HEK293 (cell line): ENCODE data around the gene IL23R.

Experiments
- CTCF ChIA-PET: fragments of 350-600 bp; formaldehyde crosslinking; extraction: SDS; loops from one replicate; lab custom pipeline; 2021; ENCODE audit warnings: antibody characterized with exemption; lab: Yijun Ruan, JAX
- POLR2A ChIA-PET: fragments of 300-600 bp; formaldehyde crosslinking; extraction: SDS; loops from one replicate; lab custom pipeline; 2020; ENCODE audit warnings: antibody characterized with exemption, inconsistent platforms; lab: Yijun Ruan, JAX
- H3K27ac ChIP-seq: fragments of 200-500 bp; sonication (Bioruptor generic); 2 replicates; pipeline ENCODE4 v1.5.1; 2014; ENCODE audit warnings: low read depth, low read length, control low read depth, inconsistent platforms; ENCODE audit errors: extremely low read depth
- H3K36me3 ChIP-seq, 2 experiments: fragments of 200-500 bp in 1 of 2; sonication (Bioruptor generic) in 1 of 2; 1 replicate in 1 of 2; 2 replicates in 1 of 2; pipeline ENCODE4 v1.5.1; 2014 to 2017; ENCODE audit warnings: inconsistent platforms in 2 of 2, low read length in 2 of 2; ENCODE audit not compliant: control insufficient read depth in 2 of 2, insufficient read depth in 1 of 2
- H3K4me1 ChIP-seq: fragments of 200-500 bp; sonication (Bioruptor generic); 2 replicates; pipeline ENCODE4 v1.5.1; 2014; ENCODE audit warnings: mild to moderate bottlenecking, low read length, inconsistent platforms; ENCODE audit not compliant: control insufficient read depth, insufficient read depth
- H3K4me3 ChIP-seq: 2 replicates; pipeline ENCODE4 v1.5.1; 2011; ENCODE audit warnings: low read depth, mild to moderate bottlenecking, control low read depth, low read length, moderate library complexity
- H3K9me3 ChIP-seq: fragments of 200-500 bp; sonication (Bioruptor generic); 2 replicates; pipeline ENCODE4 v1.5.1; 2014; ENCODE audit warnings: low read depth, low read length, inconsistent platforms; ENCODE audit not compliant: control insufficient read depth, insufficient read depth
- BCL11A ChIP-seq: fragments of 450-650 bp; formaldehyde crosslinking; IDR thresholded peaks from 2 replicates; pipeline ENCODE4 v1.5.1; 2016; ENCODE audit warnings: low read depth, missing biosample characterization, missing genetic modification characterization
- HOXC10 ChIP-seq: sonication (generic); formaldehyde crosslinking; IDR thresholded peaks from 2 replicates; pipeline ENCODE4 v1.8.1; 2023; ENCODE audit warnings: mild to moderate bottlenecking, missing genetic modification reagents
- HOXD13 ChIP-seq: sonication (generic); formaldehyde crosslinking; IDR thresholded peaks from 2 replicates; pipeline ENCODE4 v1.8.0; 2022; ENCODE audit warnings: missing genetic modification reagents, borderline replicate concordance
- KLF16 ChIP-seq: fragments of 450-650 bp; formaldehyde crosslinking; IDR thresholded peaks from 2 replicates; pipeline ENCODE4 v1.5.1; 2017; ENCODE audit warnings: missing biosample characterization, missing genetic modification characterization
- TRIM28 ChIP-seq: IDR thresholded peaks from 2 replicates; pipeline ENCODE4 v1.6.1; 2011; ENCODE audit warnings: low read length, control low read depth, borderline replicate concordance
- YY2 ChIP-seq: fragments of 450-650 bp; formaldehyde crosslinking; IDR thresholded peaks from 2 replicates; pipeline ENCODE4 v1.5.1; 2016; ENCODE audit warnings: missing biosample characterization, missing genetic modification characterization
- ZFP3 ChIP-seq: fragments of 450-650 bp; formaldehyde crosslinking; IDR thresholded peaks from 2 replicates; pipeline ENCODE4 v1.5.1; 2016; ENCODE audit warnings: low read depth, missing biosample characterization, missing genetic modification characterization
- ZNF133 ChIP-seq: fragments of 450-650 bp; formaldehyde crosslinking; IDR thresholded peaks from 2 replicates; pipeline ENCODE4 v1.5.1; 2016; ENCODE audit warnings: missing biosample characterization, missing genetic modification characterization
- ZNF155 ChIP-seq: fragments of 450-650 bp; formaldehyde crosslinking; IDR thresholded peaks from 2 replicates; pipeline ENCODE4 v1.5.1; 2016; ENCODE audit warnings: missing biosample characterization, missing genetic modification characterization
- ZNF184 ChIP-seq: fragments of 450-650 bp; IDR thresholded peaks from 2 replicates; pipeline ENCODE4 v1.5.1; 2018; ENCODE audit warnings: missing biosample characterization, mild to moderate bottlenecking, missing genetic modification characterization
- ZNF280D ChIP-seq: fragments of 450-650 bp; formaldehyde crosslinking; IDR thresholded peaks from 2 replicates; pipeline ENCODE4 v1.5.1; 2016; ENCODE audit warnings: missing biosample characterization, missing genetic modification characterization
- ZNF311 ChIP-seq: fragments of 450-650 bp; formaldehyde crosslinking; IDR thresholded peaks from 2 replicates; pipeline ENCODE4 v1.5.1; 2017; ENCODE audit warnings: missing biosample characterization, missing genetic modification characterization, borderline replicate concordance
- ZNF350 ChIP-seq: fragments of 450-650 bp; formaldehyde crosslinking; IDR thresholded peaks from 2 replicates; pipeline ENCODE4 v1.5.0; 2017; ENCODE audit warnings: missing biosample characterization, mild to moderate bottlenecking, missing genetic modification characterization
- ZNF394 ChIP-seq: fragments of 450-650 bp; formaldehyde crosslinking; IDR thresholded peaks from 2 replicates; pipeline ENCODE4 v1.5.1; 2016; ENCODE audit warnings: missing biosample characterization, missing genetic modification characterization, mild to moderate bottlenecking, moderate library complexity, borderline replicate concordance
- ZNF473 ChIP-seq: fragments of 450-650 bp; formaldehyde crosslinking; IDR thresholded peaks from 2 replicates; pipeline ENCODE4 v1.5.1; 2017; ENCODE audit warnings: missing biosample characterization, missing genetic modification characterization
- ZNF510 ChIP-seq: fragments of 450-650 bp; formaldehyde crosslinking; IDR thresholded peaks from 2 replicates; pipeline ENCODE4 v1.5.1; 2018; ENCODE audit warnings: mild to moderate bottlenecking, missing genetic modification characterization, missing biosample characterization; ENCODE audit not compliant: insufficient replicate concordance
- ZNF514 ChIP-seq: fragments of 450-650 bp; formaldehyde crosslinking; IDR thresholded peaks from 2 replicates; pipeline ENCODE4 v1.5.1; 2016; ENCODE audit warnings: missing biosample characterization, missing genetic modification characterization
- ZNF518A ChIP-seq: fragments of 450-650 bp; formaldehyde crosslinking; conservative IDR thresholded peaks from 2 replicates; pipeline ENCODE4 v1.5.1; 2016; ENCODE audit warnings: low read depth, missing biosample characterization, missing genetic modification characterization
- ZNF529 ChIP-seq: fragments of 450-650 bp; formaldehyde crosslinking; IDR thresholded peaks from 2 replicates; pipeline ENCODE4 v1.5.1; 2017; ENCODE audit warnings: missing genetic modification characterization, missing biosample characterization; ENCODE audit not compliant: insufficient replicate concordance
- ZNF549 ChIP-seq: fragments of 450-650 bp; IDR thresholded peaks from 2 replicates; pipeline ENCODE4 v1.5.1; 2018; ENCODE audit warnings: missing biosample characterization, missing genetic modification characterization, mild to moderate bottlenecking, inconsistent platforms, moderate library complexity
- ZNF600 ChIP-seq: fragments of 450-650 bp; formaldehyde crosslinking; IDR thresholded peaks from 2 replicates; pipeline ENCODE4 v1.5.1; 2016; ENCODE audit warnings: missing biosample characterization, missing genetic modification characterization
- ZNF626 ChIP-seq: fragments of 450-650 bp; sonication (Bioruptor Pico); formaldehyde crosslinking; IDR thresholded peaks from 2 replicates; pipeline ENCODE4 v1.5.1; 2018; ENCODE audit warnings: missing biosample characterization, missing genetic modification characterization, inconsistent platforms
- ZNF639 ChIP-seq: fragments of 450-650 bp; formaldehyde crosslinking; IDR thresholded peaks from 2 replicates; pipeline ENCODE4 v1.5.1; 2016; ENCODE audit warnings: missing biosample characterization, missing genetic modification characterization
- ZNF677 ChIP-seq: fragments of 450-650 bp; IDR thresholded peaks from 2 replicates; pipeline ENCODE4 v1.5.0; 2018; ENCODE audit warnings: missing biosample characterization, mild to moderate bottlenecking, missing genetic modification characterization, moderate library complexity
- ZNF701 ChIP-seq: fragments of 450-650 bp; formaldehyde crosslinking; IDR thresholded peaks from 2 replicates; pipeline ENCODE4 v1.5.1; 2016; ENCODE audit warnings: missing biosample characterization, missing genetic modification characterization
- ZNF768 ChIP-seq: fragments of 450-650 bp; formaldehyde crosslinking; IDR thresholded peaks from 2 replicates; pipeline ENCODE4 v1.5.1; 2018; ENCODE audit warnings: missing biosample characterization, mild to moderate bottlenecking, missing genetic modification characterization
- ZXDB ChIP-seq: fragments of 450-650 bp; formaldehyde crosslinking; IDR thresholded peaks from 2 replicates; pipeline ENCODE4 v1.5.1; 2016; ENCODE audit warnings: missing biosample characterization, missing genetic modification characterization

Gene IL23R

DNA sequence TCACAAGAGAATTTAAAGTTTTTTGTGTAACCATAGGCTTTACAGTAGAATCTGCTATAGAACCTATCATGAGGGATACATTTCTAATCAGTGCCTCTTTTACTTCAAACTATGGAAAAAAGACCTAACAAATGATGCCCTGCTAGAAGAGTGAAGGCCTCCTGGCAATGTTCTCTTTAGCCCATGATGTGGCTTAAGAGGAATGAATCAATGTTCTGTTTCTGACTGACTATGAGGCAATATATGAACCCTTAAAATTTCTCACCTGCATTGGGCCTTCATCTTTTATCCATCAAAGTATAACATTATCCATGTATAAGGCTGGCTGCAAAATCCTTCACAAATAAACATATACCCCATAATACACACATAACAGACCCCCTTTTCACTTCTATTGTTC is 75.8 kb downstream of the IL23R start:
- ChIA-PET CTCF (interaction anchor here (0.6 to 1.7 kb wide), 3 partner anchors 28 to 246 kb away, joined by 3 to 9 read pairs (median 3); no protein-coding TSS in a partner anchor), POLR2A (no interaction called here)
- Histone ChIP-seq H3K4me1 (no peaks in the 10 kb centered on the region), H3K9me3 (no peaks in the 10 kb centered on the region), H3K36me3 (no peaks in the 10 kb centered on the region)
- no peak for TF ChIP-seq TRIM28
- TF ChIP-seq ZNF768 (tag by site-specific recombination) = no peak
- TF ChIP-seq YY2 (tag by site-specific recombination) = no peak
- no peak for TF ChIP-seq ZNF514 (tag by site-specific recombination)
- TF ChIP-seq ZNF133 (tag by site-specific recombination) = no peak
- no peak for TF ChIP-seq ZNF394
- TF ChIP-seq ZNF701 (tag by site-specific recombination) = no peak
- no peak for TF ChIP-seq ZFP3 (tag by site-specific recombination)
- TF ChIP-seq ZXDB (tag by site-specific recombination) = no peak
- TF ChIP-seq, all 188 proteins: peak for 0
- H3K27ac ChIP-seq = no peak overlapping the region
- no peak overlapping the region for H3K4me3 ChIP-seq

DNA sequence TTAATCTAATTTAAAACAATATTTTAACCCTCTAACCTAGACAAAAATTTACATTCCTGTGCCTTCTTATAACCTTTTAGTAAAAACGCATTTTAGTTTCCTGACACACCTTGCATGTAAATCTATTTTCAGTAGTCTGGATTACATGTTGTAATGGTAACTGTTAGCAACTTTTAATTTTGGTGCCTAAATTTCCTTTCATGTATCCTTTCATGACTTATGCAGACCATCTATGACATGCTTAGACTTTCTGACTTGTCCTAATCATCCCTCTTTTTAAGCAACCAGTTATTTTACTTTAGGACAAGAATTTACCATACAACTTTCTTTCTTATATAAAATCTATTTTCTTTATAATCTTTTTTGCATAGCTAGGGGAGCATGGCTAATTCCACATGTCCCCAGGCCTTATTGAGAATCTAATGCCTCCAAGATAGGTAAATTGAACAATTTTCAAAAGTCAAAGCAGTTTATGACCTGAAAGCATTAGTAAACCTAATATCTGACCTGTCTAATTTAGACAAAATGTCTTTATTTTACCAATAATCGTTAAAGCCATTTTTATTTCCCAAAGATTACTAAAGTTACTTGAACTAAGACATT is 83.9 kb downstream of the IL23R start:
- POLR2A ChIA-PET = no interaction called here
- Histone ChIP-seq H3K27ac (no peak overlapping the region), H3K4me1 (no peaks in the 10 kb centered on the region), H3K9me3 (no peaks in the 10 kb centered on the region), H3K36me3 (no peaks in the 10 kb centered on the region), H3K4me3 (no peak overlapping the region)
- CTCF ChIA-PET = no interaction called here
- no peak for TF ChIP-seq BCL11A (tag by site-specific recombination)
- peak; percentile 91 for TF ChIP-seq ZNF626 (tag by site-specific recombination)
- no peak for TF ChIP-seq HOXD13 (CRISPR knock-in tag)
- no peak for TF ChIP-seq ZNF677 (tag by site-specific recombination)
- no peak for TF ChIP-seq ZNF473 (tag by site-specific recombination)
- 0 out of 2 replicates have a peak, but pooled peaks have one; percentile 50 for TF ChIP-seq ZNF184 (tag by site-specific recombination)
- 0 out of 2 replicates have a peak, but pooled peaks have one; percentile 54 for TF ChIP-seq ZNF639
- TF ChIP-seq ZNF529 (tag by site-specific recombination) = peak; percentile 73
- no peak for TF ChIP-seq ZNF155
- peak; percentile 54 for TF ChIP-seq ZNF510 (tag by site-specific recombination)
- TF ChIP-seq ZNF549 (tag by site-specific recombination) = peak; percentile 88
- TF ChIP-seq ZNF280D (tag by site-specific recombination) = peak; percentile 84; the same call in 1 of the 2 replicates
- peak; percentile 66; the same call in 1 of the 2 replicates for TF ChIP-seq ZNF350 (tag by site-specific recombination)
- TF ChIP-seq ZNF311 (tag by site-specific recombination) = no peak
- peak; percentile 51; the same call in 1 of the 2 replicates for TF ChIP-seq ZNF518A (tag by site-specific recombination)
- no peak for TF ChIP-seq KLF16 (tag by site-specific recombination)
- peak; percentile 98 for TF ChIP-seq TRIM28
- TF ChIP-seq ZNF600 (tag by site-specific recombination) = no peak
- no peak for TF ChIP-seq HOXC10 (CRISPR knock-in tag)
